Left renal cortex interstitium (tissue), 4 donors: Measurements from ENCODE around the gene EPB41L3. TPM values are rescaled to one million over a fixed set of nuclear protein-coding genes. Genes with fewer than 3 reads are reported as not detected.

Experiments
- DNase-seq, 4 donors: peaks; one replicate each; pipeline ENCODE4 v3.0.0-alpha.2; 2013; ENCODE audit warnings: low read depth in 4 of 4, low spot score in 2 of 4, missing footprints in 1 of 4
- polyA plus RNA-seq, 4 donors: library from polyadenylated mRNA; unstranded; fragments of 120-200 nt; gene quantifications; one replicate each; pipeline ENCODE4 v1.2.1, GENCODE V29; 2013; ENCODE audit not compliant: insufficient read length in 4 of 4

Gene EPB41L3
- polyA plus RNA-seq, 4 donors = 51.9 to 65.7 (median 59.7) TPM

GRCh38 chr18:5419030-5419429, 124.8 kb downstream of the EPB41L3 start:
- DNase-seq = no peak

GRCh38 chr18:5417342-5417741, 126.5 kb downstream of the EPB41L3 start:
- no peak for DNase-seq

- no peak for DNase-seq
These were observed 127.7 kb downstream of the EPB41L3 start for GRCh38 chr18:5416112-5416511.

- DNase-seq = no peak
These were observed 128.1 kb downstream of the EPB41L3 start for GRCh38 chr18:5415665-5416064.

GRCh38 chr18:5415031-5415430, 128.8 kb downstream of the EPB41L3 start:
- DNase-seq = no peak

- no peak for DNase-seq
These were observed 129.3 kb downstream of the EPB41L3 start for GRCh38 chr18:5414546-5414945.

- DNase-seq = no peak
These were observed 130.3 kb downstream of the EPB41L3 start for GRCh38 chr18:5413447-5413846.

- no peak for DNase-seq
These were observed 133.2 kb downstream of the EPB41L3 start for GRCh38 chr18:5410582-5410981.

GRCh38 chr18:5398269-5398668, 145.5 kb downstream of the EPB41L3 start:
- DNase-seq = no peak

GRCh38 chr18:5397102-5397501, 146.7 kb downstream of the EPB41L3 start:
- no peak for DNase-seq

GRCh38 chr18:5395860-5396448, 147.8 kb downstream of the EPB41L3 start:
- no peak for DNase-seq

GRCh38 chr18:5393779-5394178, 150.0 kb downstream of the EPB41L3 start:
- no peak for DNase-seq

GRCh38 chr18:5391409-5391808, 152.4 kb downstream of the EPB41L3 start:
- DNase-seq = no peak

GRCh38 chr18:5389356-5389755, 154.4 kb downstream of the EPB41L3 start:
- no peak for DNase-seq

GRCh38 chr18:5388896-5389295, 154.9 kb downstream of the EPB41L3 start:
- no peak for DNase-seq

- DNase-seq = peak in 1 of 4 donors; percentile 16
These were observed 163.2 kb downstream of the EPB41L3 start for GRCh38 chr18:5380586-5380985.

GRCh38 chr18:5376986-5377385, 166.8 kb downstream of the EPB41L3 start:
- no peak for DNase-seq

GRCh38 chr18:5370332-5370731, 173.5 kb downstream of the EPB41L3 start:
- peak in 1 of 4 donors; percentile 7 for DNase-seq

GRCh38 chr18:5369513-5369912, 174.3 kb downstream of the EPB41L3 start:
- no peak for DNase-seq

- no peak for DNase-seq
These were observed 178.4 kb downstream of the EPB41L3 start for GRCh38 chr18:5365443-5365842.

- DNase-seq = no peak
These were observed 193.2 kb downstream of the EPB41L3 start for GRCh38 chr18:5350636-5351035.
